ENCODE results near the gene ENKD1. TPM values are rescaled to one million over a fixed set of nuclear protein-coding genes. Genes with fewer than 3 reads are reported as not detected.

ENKD1 gene
- total RNA-seq, 1 donor from 2014 or later = 6.9 TPM

GRCh38 chr16:67713647-67714273, 47.2 kb upstream of the ENKD1 start:
- H3K9me3 Mint-ChIP-seq = no peaks in the 10 kb centered on the region
- no peak overlapping the region for H2AFZ ChIP-seq (replicated peaks)
- H3K36me3 Mint-ChIP-seq = peaks cover 17% of the 10 kb centered on the region
- peaks cover 17% of the 10 kb centered on the region for H3K4me1 Mint-ChIP-seq
- H3K27me3 ChIP-seq = no peaks in the 10 kb centered on the region
- H4K20me1 ChIP-seq (ENCODE audit: low read depth) = peaks cover 48% of the 10 kb centered on the region
- DNase-seq (ENCODE audit: low spot score) = no peak
- H3K27ac Mint-ChIP-seq = no peak overlapping the region
- no peaks in the 10 kb centered on the region for H3F3A ChIP-seq (ENCODE audit: low read depth)
- TF ChIP-seq EZH2phosphoT487 (IDR thresholded peaks at IDR 0.05) (no peak), EZH2 (IDR thresholded peaks at IDR 0.05) (no peak), CTCF (IDR thresholded peaks at IDR 0.05) (no peak)
- H3K36me3 ChIP-seq = no peaks in the 10 kb centered on the region
- no peak overlapping the region for H3K4me3 ChIP-seq
- H3K27me3 Mint-ChIP-seq (ENCODE audit: insufficient read depth, low read depth) = no peaks in the 10 kb centered on the region
- no peak overlapping the region for H3K4me3 Mint-ChIP-seq
- H3K4me2 ChIP-seq = no peak overlapping the region
- H3K79me2 ChIP-seq (ENCODE audit: low read depth) = peaks cover 72% of the 10 kb centered on the region
- H3K9me3 ChIP-seq (ENCODE audit: low read depth) = no peaks in the 10 kb centered on the region
- no peak overlapping the region for H3K27ac ChIP-seq
- H3K4me1 ChIP-seq = peaks cover 6% of the 10 kb centered on the region
- H3K9ac ChIP-seq = no peak overlapping the region

GRCh38 chr16:67710607-67711006, 44.1 kb upstream of the ENKD1 start:
- H3K36me3 ChIP-seq = no peaks in the 10 kb centered on the region
- no peaks in the 10 kb centered on the region for H3K27me3 ChIP-seq
- H3K27ac Mint-ChIP-seq = no peak overlapping the region
- H3K4me1 ChIP-seq = no peaks in the 10 kb centered on the region
- H3K79me2 ChIP-seq (ENCODE audit: low read depth) = peaks cover 70% of the 10 kb centered on the region
- H3K9me3 ChIP-seq (ENCODE audit: low read depth) = no peaks in the 10 kb centered on the region
- no peaks in the 10 kb centered on the region for H3F3A ChIP-seq (ENCODE audit: low read depth)
- no peak overlapping the region for H3K4me2 ChIP-seq
- H4K20me1 ChIP-seq (ENCODE audit: low read depth) = peaks cover 35% of the 10 kb centered on the region
- no peak overlapping the region for H2AFZ ChIP-seq (replicated peaks)
- H3K27ac ChIP-seq = no peak overlapping the region
- H3K9ac ChIP-seq = no peak overlapping the region
- no peaks in the 10 kb centered on the region for H3K27me3 Mint-ChIP-seq (ENCODE audit: insufficient read depth, low read depth)
- peaks cover 19% of the 10 kb centered on the region for H3K36me3 Mint-ChIP-seq
- H3K9me3 Mint-ChIP-seq = no peaks in the 10 kb centered on the region
- H3K4me3 Mint-ChIP-seq = no peak overlapping the region
- TF ChIP-seq CTCF (IDR thresholded peaks at IDR 0.05) (no peak), EZH2 (IDR thresholded peaks at IDR 0.05) (no peak), EZH2phosphoT487 (IDR thresholded peaks at IDR 0.05) (no peak)
- H3K4me1 Mint-ChIP-seq = peaks cover 3% of the 10 kb centered on the region
- DNase-seq (ENCODE audit: low spot score) = no peak
- no peak overlapping the region for H3K4me3 ChIP-seq

GRCh38 chr16:67709050-67709449, 42.5 kb upstream of the ENKD1 start:
- Histone ChIP-seq H3K27me3 (no peaks in the 10 kb centered on the region), H4K20me1 (ENCODE audit: low read depth) (peaks cover 30% of the 10 kb centered on the region), H3K79me2 (ENCODE audit: low read depth) (peaks cover 70% of the 10 kb centered on the region), H3K4me2 (no peak overlapping the region), H3K27ac (no peak overlapping the region), H3K4me3 (no peak overlapping the region), H3K36me3 (no peaks in the 10 kb centered on the region), H3K9me3 (ENCODE audit: low read depth) (no peaks in the 10 kb centered on the region), H3K4me1 (no peaks in the 10 kb centered on the region), H3K9ac (no peak overlapping the region), H2AFZ (replicated peaks) (no peak overlapping the region), H3F3A (ENCODE audit: low read depth) (no peaks in the 10 kb centered on the region)
- TF ChIP-seq EZH2phosphoT487 (IDR thresholded peaks at IDR 0.05) (no peak), CTCF (IDR thresholded peaks at IDR 0.05) (no peak), EZH2 (IDR thresholded peaks at IDR 0.05) (no peak)
- Mint-ChIP-seq H3K27ac (no peak overlapping the region), H3K4me3 (no peak overlapping the region), H3K4me1 (peaks cover 3% of the 10 kb centered on the region), H3K27me3 (ENCODE audit: insufficient read depth, low read depth) (no peaks in the 10 kb centered on the region), H3K36me3 (peaks cover 19% of the 10 kb centered on the region), H3K9me3 (no peaks in the 10 kb centered on the region)
- no peak for DNase-seq (ENCODE audit: low spot score)
